NT2/D1 (cell line): ENCODE data around the gene CRACR2B.

Source experiments
- DNase-seq: peaks from one replicate; pipeline ENCODE4 v3.0.0-alpha.2; 2011; ENCODE audit warnings: low read depth, low spot score
- H3K27me3 ChIP-seq: 2 replicates; pipeline ENCODE4 v1.6.0; 2011; ENCODE audit warnings: mild to moderate bottlenecking; ENCODE audit not compliant: insufficient read length, insufficient read depth
- H3K36me3 ChIP-seq: 2 replicates; pipeline ENCODE4 v1.6.1; 2011; ENCODE audit warnings: mild to moderate bottlenecking, low read length, mixed read lengths; ENCODE audit not compliant: insufficient read depth, insufficient read length
- H3K4me1 ChIP-seq: 2 replicates; pipeline ENCODE4 v1.5.1; 2011; ENCODE audit not compliant: insufficient read depth, insufficient read length
- H3K4me3 ChIP-seq: 2 replicates; pipeline ENCODE4 v1.5.1; 2011; ENCODE audit warnings: low read depth; ENCODE audit not compliant: insufficient read length
- H3K9ac ChIP-seq: 2 replicates; pipeline ENCODE4 v1.6.0; 2011; ENCODE audit warnings: low read depth; ENCODE audit not compliant: insufficient read length
- H3K9me3 ChIP-seq: 2 replicates; pipeline ENCODE4 v1.5.1; 2011; ENCODE audit warnings: mild to moderate bottlenecking, low read length; ENCODE audit not compliant: insufficient read depth
- SUZ12 ChIP-seq: IDR thresholded peaks from 2 replicates; pipeline ENCODE4 v1.6.1; 2011; ENCODE audit not compliant: insufficient read length, insufficient read depth; ENCODE audit errors: extremely low read depth
- YY1 ChIP-seq: IDR thresholded peaks from 2 replicates; pipeline ENCODE4 v1.6.1; 2011; ENCODE audit not compliant: insufficient read length, insufficient read depth
- ZNF274 ChIP-seq: IDR thresholded peaks from 2 replicates; pipeline ENCODE4 v1.6.1; 2011; ENCODE audit warnings: mild to moderate bottlenecking, low read depth, low read length

CRACR2B gene

DNA sequence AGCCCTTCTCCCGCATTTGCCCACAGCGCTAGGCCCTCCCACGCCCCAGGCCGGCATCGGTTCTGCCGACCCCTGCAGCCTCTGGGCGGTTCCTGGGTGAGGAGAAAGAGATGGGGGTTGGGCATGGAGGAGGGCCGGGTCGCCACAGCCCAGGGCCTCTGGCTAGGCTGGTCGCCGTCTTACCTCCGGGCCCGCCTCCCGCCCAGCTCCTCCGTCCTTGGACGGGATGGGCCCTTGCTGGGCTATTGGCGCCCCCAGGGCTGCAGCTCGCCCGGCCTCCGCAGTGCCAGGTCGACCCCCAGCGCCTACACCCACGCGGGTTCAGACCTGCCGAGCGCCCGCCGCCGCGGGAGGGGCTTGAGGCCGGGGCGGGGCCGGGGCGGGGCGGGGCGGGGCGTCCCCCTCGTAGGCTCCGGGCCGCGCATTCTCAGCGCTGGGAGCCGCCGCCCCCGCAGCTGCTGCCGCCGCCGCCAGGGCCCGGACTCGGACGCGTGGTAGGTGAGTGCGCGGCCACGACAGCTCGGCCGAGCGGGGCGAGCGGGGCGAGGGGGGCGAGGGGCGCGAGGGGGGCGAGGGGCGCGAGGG, 4.9 kb downstream of the CRACR2B start, which contains the start of gene CD151:
TSS of gene CD151 (plus strand) at position 424 of the 585 bp plus-strand sequence. CDS start 3,118 bp downstream, outside the sequence.
- Histone ChIP-seq H3K27me3 (peaks cover 44% of the 10 kb centered on the region), H3K4me3 (peak within 1 kb of the TSS; percentile 62), H3K36me3 (peaks cover 28% of the 10 kb centered on the region), H3K9ac (peak within 1 kb of the TSS; percentile 88), H3K4me1 (peaks cover 43% of the 10 kb centered on the region), H3K9me3 (no peaks in the 10 kb centered on the region)
- TF ChIP-seq YY1 (no peak), ZNF274 (no peak), SUZ12 (no peak)
- no peak for DNase-seq

DNA sequence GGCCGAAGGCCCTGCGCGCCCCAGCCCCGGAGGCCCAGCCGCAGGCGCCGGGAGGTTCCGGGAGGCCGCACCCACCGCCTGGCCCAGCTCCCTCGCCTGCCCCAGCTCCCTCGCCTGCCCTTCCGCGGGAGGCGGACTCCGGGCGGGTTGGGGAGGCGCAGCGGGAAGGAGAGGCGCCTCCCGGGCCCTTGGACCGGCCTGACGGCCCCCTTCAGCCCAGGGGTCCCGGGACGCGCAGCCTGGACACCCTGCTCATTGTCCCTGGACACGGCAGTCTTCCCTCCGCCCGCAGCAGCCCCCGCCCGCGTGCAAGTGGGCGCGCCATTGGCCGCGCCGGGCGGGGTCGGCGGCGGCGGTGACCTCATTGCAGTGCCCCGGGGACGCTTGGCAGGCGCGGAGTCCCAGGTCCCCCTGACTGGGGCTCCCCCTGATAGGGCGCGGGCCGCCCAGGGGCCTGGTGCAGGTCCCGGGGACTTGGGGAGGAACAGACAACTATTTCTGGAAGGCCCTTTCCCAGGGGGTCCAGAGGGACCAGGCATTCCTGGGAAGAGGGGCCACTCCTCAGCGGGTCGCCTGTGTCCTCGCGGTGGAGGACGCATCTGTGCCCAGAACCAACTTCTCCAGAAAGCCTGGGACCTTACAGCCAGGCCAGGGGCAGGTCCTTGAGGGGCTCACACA, 5.5 kb downstream of the CRACR2B start:
- Histone ChIP-seq H3K4me3 (peak overlapping the region; percentile 54), H3K4me1 (peaks cover 40% of the 10 kb centered on the region), H3K36me3 (peaks cover 35% of the 10 kb centered on the region), H3K9ac (peak overlapping the region; percentile 83), H3K27me3 (peaks cover 37% of the 10 kb centered on the region), H3K9me3 (no peaks in the 10 kb centered on the region)
- TF ChIP-seq YY1 (no peak), SUZ12 (no peak), ZNF274 (no peak)
- DNase-seq, result no peak

DNA sequence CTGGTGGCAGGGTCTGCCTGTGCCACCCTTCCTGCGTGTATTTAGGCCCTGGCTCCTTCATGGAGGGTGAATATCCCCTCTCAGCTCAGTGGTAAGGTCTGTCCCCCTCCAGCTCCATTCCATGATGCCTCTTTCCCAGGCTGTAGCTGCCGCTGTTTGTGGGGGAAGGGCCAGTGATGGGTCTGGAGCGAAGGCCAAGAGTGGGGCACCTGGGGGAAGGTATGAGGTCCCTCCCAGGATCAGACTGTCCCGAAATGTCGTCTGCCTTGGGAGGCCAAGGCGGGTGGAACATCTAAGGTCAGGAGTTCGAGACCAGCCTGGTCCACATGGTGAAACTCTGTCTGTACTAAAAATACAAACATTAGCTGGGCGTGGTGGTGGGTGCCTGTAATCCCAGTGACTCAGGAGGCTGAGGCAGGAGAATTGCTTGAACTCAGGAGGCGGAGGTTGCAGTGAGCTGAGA, 6.2 kb downstream of the CRACR2B start:
- Histone ChIP-seq H3K9me3 (no peaks in the 10 kb centered on the region), H3K4me1 (peaks cover 40% of the 10 kb centered on the region), H3K27me3 (peaks cover 31% of the 10 kb centered on the region), H3K9ac (no peak overlapping the region), H3K36me3 (peaks cover 41% of the 10 kb centered on the region), H3K4me3 (peak overlapping the region; percentile 54)
- no peak for TF ChIP-seq SUZ12
- no peak for TF ChIP-seq ZNF274
- no peak for TF ChIP-seq YY1
- no peak for DNase-seq

DNA sequence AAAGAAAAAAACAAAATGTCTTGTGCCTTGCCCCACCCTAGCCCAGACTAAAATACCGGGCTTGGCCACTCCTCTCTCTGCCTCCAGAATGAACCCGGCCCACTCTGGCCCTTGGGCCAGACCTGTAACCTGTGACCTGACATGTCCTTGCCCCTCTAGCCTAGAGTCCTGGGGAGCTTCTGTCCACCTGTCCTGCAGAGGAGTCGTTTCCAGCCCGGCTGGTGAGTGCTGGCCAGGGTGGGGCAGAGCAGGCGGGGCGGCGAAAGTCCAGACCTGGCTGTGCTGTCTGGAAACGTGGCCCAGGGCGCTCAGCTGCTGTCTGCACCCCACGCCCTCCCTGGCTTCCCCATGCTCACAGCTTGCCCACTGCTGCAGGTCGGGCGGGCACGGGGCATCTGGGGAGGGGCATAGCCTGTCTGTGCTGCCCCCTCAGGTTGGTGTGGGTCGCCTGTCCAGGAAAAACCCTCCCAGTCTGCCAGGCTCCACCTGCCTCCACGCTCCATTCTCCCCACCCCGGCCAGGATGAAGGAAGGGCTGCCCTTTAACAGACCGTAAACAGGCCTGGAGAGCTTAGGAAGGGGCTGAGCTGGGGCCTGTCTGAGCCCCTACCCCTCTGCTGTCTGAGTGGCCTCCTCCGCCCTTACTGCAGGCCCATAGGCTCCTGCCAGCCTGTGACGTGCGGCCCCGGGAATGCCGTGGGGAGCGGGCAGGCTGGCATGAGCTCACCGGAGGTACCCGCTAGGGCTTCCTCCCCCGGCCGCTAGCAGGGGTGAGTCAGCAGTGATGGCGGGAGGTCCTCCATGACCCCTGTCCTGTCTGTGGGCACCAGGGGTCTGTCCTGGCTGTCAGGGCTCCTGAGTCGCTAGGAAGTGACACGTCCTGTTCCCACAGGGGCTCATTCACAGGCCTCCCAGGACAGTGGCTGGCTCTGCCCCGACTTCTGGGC, 6.9 kb downstream of the CRACR2B start:
- Histone ChIP-seq H3K4me3 (no peak overlapping the region), H3K4me1 (peaks cover 40% of the 10 kb centered on the region), H3K9ac (peak overlapping the region; percentile 66), H3K36me3 (peaks cover 48% of the 10 kb centered on the region), H3K27me3 (peaks cover 24% of the 10 kb centered on the region), H3K9me3 (no peaks in the 10 kb centered on the region)
- no peak for TF ChIP-seq ZNF274
- TF ChIP-seq YY1, result no peak
- TF ChIP-seq SUZ12, result no peak
- DNase-seq, result no peak

DNA sequence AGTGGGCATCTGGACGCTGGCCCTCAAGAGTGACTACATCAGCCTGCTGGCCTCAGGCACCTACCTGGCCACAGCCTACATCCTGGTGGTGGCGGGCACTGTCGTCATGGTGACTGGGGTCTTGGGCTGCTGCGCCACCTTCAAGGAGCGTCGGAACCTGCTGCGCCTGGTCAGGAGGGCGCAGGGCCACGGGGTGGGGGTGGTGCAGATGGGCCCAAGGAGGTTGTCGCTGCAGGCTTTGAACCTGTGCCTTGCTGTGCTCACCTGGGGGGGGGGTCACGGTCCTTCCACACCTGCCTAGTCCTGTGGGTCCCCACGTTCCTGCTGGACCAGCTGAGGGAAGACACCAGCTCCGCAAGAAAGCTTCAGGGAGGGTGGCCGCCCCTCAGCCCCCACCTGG, 8.6 kb downstream of the CRACR2B start:
- Histone ChIP-seq H3K9me3 (no peaks in the 10 kb centered on the region), H3K27me3 (peaks cover 11% of the 10 kb centered on the region), H3K36me3 (peaks cover 65% of the 10 kb centered on the region), H3K9ac (peak overlapping the region; percentile 56), H3K4me1 (peaks cover 49% of the 10 kb centered on the region), H3K4me3 (no peak overlapping the region)
- no peak for TF ChIP-seq YY1
- no peak for DNase-seq

DNA sequence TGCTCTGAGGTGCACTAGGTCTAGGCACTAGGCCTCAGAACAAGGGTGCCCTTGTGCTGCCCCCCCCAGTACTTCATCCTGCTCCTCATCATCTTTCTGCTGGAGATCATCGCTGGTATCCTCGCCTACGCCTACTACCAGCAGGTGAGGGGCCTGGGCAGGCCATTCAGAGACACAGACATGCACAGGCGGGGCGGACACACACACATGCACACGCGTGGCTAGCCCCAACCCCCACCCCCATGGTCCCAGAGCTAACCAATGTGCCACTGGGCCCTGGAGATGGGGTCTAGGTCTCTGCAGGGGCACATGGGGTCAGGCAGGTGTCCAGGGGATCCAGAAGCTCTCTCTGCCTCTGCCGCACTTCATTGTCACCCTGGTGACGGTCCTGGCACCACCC, 9.0 kb downstream of the CRACR2B start:
- H3K4me1 ChIP-seq, result peaks cover 48% of the 10 kb centered on the region
- H3K9me3 ChIP-seq, result no peaks in the 10 kb centered on the region
- TF ChIP-seq YY1, result no peak
- peaks cover 66% of the 10 kb centered on the region for H3K36me3 ChIP-seq
- no peak overlapping the region for H3K4me3 ChIP-seq
- H3K27me3 ChIP-seq, result peaks cover 7% of the 10 kb centered on the region
- no peak for DNase-seq
- H3K9ac ChIP-seq, result peak overlapping the region; percentile 56
